Bronchial epithelial cell (primary cell): ENCODE results near the gene CATSPER1. TPM values are rescaled to one million over a fixed set of nuclear protein-coding genes. Genes with fewer than 3 reads are reported as not detected.
A peak's percentile ranks its signal among the peaks of the same experiment; 100 is the strongest.

ENCODE experiments used
- DNase-seq: peaks from one replicate; pipeline ENCODE4 v3.0.0-alpha.2; 2010; ENCODE audit warnings: low read depth
- FAIRE-seq: peaks from 2 replicates; lab custom pipeline; 2011; peaks lifted over from hg19 to GRCh38; lab: Jason Lieb, UNC
- H3K27me3 ChIP-seq: 2 replicates; pipeline ENCODE4 v1.5.1; 2011; ENCODE audit warnings: low read length; ENCODE audit not compliant: control insufficient read depth, insufficient read depth
- H3K36me3 ChIP-seq: 2 replicates; pipeline ENCODE4 v1.5.1; 2011; ENCODE audit warnings: low read length; ENCODE audit not compliant: control insufficient read depth, insufficient read depth
- H3K4me3 ChIP-seq: 2 replicates; pipeline ENCODE4 v1.5.1; 2011; ENCODE audit warnings: mild to moderate bottlenecking, low read depth, low read length, control low read depth
- CTCF ChIP-seq: IDR thresholded peaks from 2 replicates; pipeline ENCODE4 v1.5.1; 2011; ENCODE audit warnings: mild to moderate bottlenecking, moderate library complexity, low read length, control low read depth, inconsistent platforms; ENCODE audit not compliant: insufficient read depth, severe bottlenecking
- total RNA-seq: library from RNA; depleted of rRNA; stranded (reverse); fragments of >200 nt; gene quantifications from 2 replicates; pipeline ENCODE4 v1.2.1, GENCODE V29; 2014

Gene CATSPER1
- total RNA-seq, 1 donor from 2014 or later = 0.26 TPM

GRCh38 chr11:65983589-65983987 is 42.7 kb downstream of the CATSPER1 start:
- Histone ChIP-seq H3K4me3 (no peak overlapping the region), H3K27me3 (no peaks in the 10 kb centered on the region), H3K36me3 (peaks cover 2% of the 10 kb centered on the region)
- no peak for TF ChIP-seq CTCF
- DNase-seq (no peak), FAIRE-seq (peak; percentile 83)

- Histone ChIP-seq H3K4me3 (no peak overlapping the region), H3K27me3 (no peaks in the 10 kb centered on the region), H3K36me3 (peaks cover 3% of the 10 kb centered on the region)
- FAIRE-seq (no peak), DNase-seq (no peak)
- no peak for TF ChIP-seq CTCF
These were observed 43.3 kb downstream of the CATSPER1 start for GRCh38 chr11:65982824-65983588.

- no peak overlapping the region for H3K4me3 ChIP-seq
- FAIRE-seq (no peak), DNase-seq (no peak)
- H3K36me3 ChIP-seq = peaks cover 9% of the 10 kb centered on the region
- no peaks in the 10 kb centered on the region for H3K27me3 ChIP-seq
- TF ChIP-seq CTCF = no peak
These were observed 44.1 kb downstream of the CATSPER1 start for GRCh38 chr11:65981972-65982823.

GRCh38 chr11:65981101-65981740 is 45.1 kb downstream of the CATSPER1 start:
- no peak overlapping the region for H3K4me3 ChIP-seq
- DNase-seq (no peak), FAIRE-seq (no peak)
- H3K36me3 ChIP-seq = peaks cover 17% of the 10 kb centered on the region
- TF ChIP-seq CTCF = no peak
- H3K27me3 ChIP-seq = no peaks in the 10 kb centered on the region

- no peak overlapping the region for H3K4me3 ChIP-seq
- no peak for DNase-seq
- no peak for TF ChIP-seq CTCF
- no peaks in the 10 kb centered on the region for H3K27me3 ChIP-seq
- FAIRE-seq = no peak
- H3K36me3 ChIP-seq = peaks cover 17% of the 10 kb centered on the region
These were observed 47.0 kb downstream of the CATSPER1 start for GRCh38 chr11:65979261-65979759.
